Left lung (tissue), 10 donors: Measurements from ENCODE around the gene TNFAIP8L3. TPM values are rescaled to one million over a fixed set of nuclear protein-coding genes. Genes with fewer than 3 reads are reported as not detected.
A peak's percentile ranks its signal among the peaks of the same experiment; 100 is the strongest.

Experiments
- ATAC-seq: fragments of 200-7000 bp; cut with Tn5 transposase; one replicate; pipeline ENCODE4 v1.9.1; 2020; ENCODE audit warnings: moderate library complexity
- DNase-seq, 4 donors: peaks; one replicate each; pipeline ENCODE4 v3.0.0-alpha.2; 2013 to 2020
- H3K27ac ChIP-seq, 2 donors: fragments of 200-600 bp; sonication (generic) in 1 of 2; one replicate each; pipeline versions ENCODE4 v1.5.0 to v1.8.0; 2020 to 2021
- H3K27me3 ChIP-seq, 2 donors: fragments of 200-600 bp; sonication (generic) in 1 of 2; one replicate each; pipeline versions ENCODE4 v1.5.0 to v1.8.0; 2020 to 2021
- H3K36me3 ChIP-seq, 2 donors: fragments of 200-600 bp; sonication (generic) in 1 of 2; one replicate each; pipeline versions ENCODE4 v1.5.0 to v1.8.0; 2020 to 2021
- H3K4me1 ChIP-seq, 2 donors: fragments of 200-600 bp; one replicate each; pipeline ENCODE4 v1.8.0; 2021
- H3K4me3 ChIP-seq, 2 donors: fragments of 200-600 bp; sonication (generic) in 1 of 2; one replicate each; pipeline versions ENCODE4 v1.5.0 to v1.8.0; 2020 to 2021; ENCODE audit warnings: mild to moderate bottlenecking in 1 of 2
- H3K9me3 ChIP-seq, 2 donors: fragments of 200-600 bp; sonication (generic) in 1 of 2; one replicate each; pipeline versions ENCODE4 v1.5.0 to v1.8.0; 2020 to 2021
- CTCF ChIP-seq, 2 donors: fragments of 200-600 bp; sonication (generic) in 1 of 2; IDR thresholded peaks; one replicate each; pipeline versions ENCODE4 v1.5.0 to v1.8.0; 2021; ENCODE audit warnings: antibody characterized with exemption in 2 of 2
- intact Hi-C, 2 donors: fragments of 100-400 bp; cut with DNase I; formaldehyde crosslinking; loops; one replicate each; pipeline versions ENCODE4 v1.11.2 to v1.14.2; 2022
- polyA plus RNA-seq, 6 donors: library from polyadenylated mRNA; unstranded; fragments of 120-200 nt; gene quantifications; one replicate each; pipeline ENCODE4 v1.2.1, GENCODE V29; 2013; ENCODE audit not compliant: insufficient read length in 6 of 6
- total RNA-seq, 2 donors: library from RNA; stranded (reverse); fragmentation: NEBNext Ultra II Directional; extraction: Animal tissue kit (Norgen Biotek cat#: 25700); gene quantifications; one replicate each; pipeline ENCODE4 v1.2.1, GENCODE V29; 2021
- donor health status: DM: no; HTN: yes; CAD: no.
- donor health status: DM: no; HTN: no; CAD: no.

TNFAIP8L3 gene
- total and polyA plus RNA-seq, 8 donors, result 3.0 to 25.0 (median 4.4) TPM

- Histone ChIP-seq H3K4me3 (no peak overlapping the region), H3K27ac (no peak overlapping the region), H3K9me3 (no peaks in the 10 kb centered on the region), H3K36me3 (no peaks in the 10 kb centered on the region), H3K4me1 (peaks cover 0 to 9% of the 10 kb centered on the region in 2 donors), H3K27me3 (peaks cover 0 to 4% of the 10 kb centered on the region in 2 donors)
- intact Hi-C loops, result no loop called here
- no peak for TF ChIP-seq CTCF (IDR thresholded peaks at IDR 0.05)
- no peak for ATAC-seq
- DNase-seq, result no peak
These were observed 15.5 kb downstream of the TNFAIP8L3 start for GRCh38 chr15:51079226-51079625.

- Histone ChIP-seq H3K4me3 (peak overlapping the region; percentile 15 to 33), H3K36me3 (no peaks in the 10 kb centered on the region), H3K27me3 (peaks cover 0 to 4% of the 10 kb centered on the region in 2 donors), H3K27ac (peak overlapping the region in 1 of 2 donors; percentile 44), H3K9me3 (no peaks in the 10 kb centered on the region), H3K4me1 (peaks cover 0 to 9% of the 10 kb centered on the region in 2 donors)
- TF ChIP-seq CTCF (IDR thresholded peaks at IDR 0.05), result no peak
- intact Hi-C loops, result no loop called here
- ATAC-seq, result peak; percentile 94
- peak; percentile 57 to 87 (median 83) for DNase-seq
These were observed 17.2 kb downstream of the TNFAIP8L3 start for GRCh38 chr15:51077221-51078153.

- intact Hi-C loops, result no loop called here
- H3K4me3 ChIP-seq, result peak overlapping the region in 1 of 2 donors; percentile 33
- peaks cover 0 to 9% of the 10 kb centered on the region in 2 donors for H3K4me1 ChIP-seq
- no peak overlapping the region for H3K27ac ChIP-seq
- TF ChIP-seq CTCF (IDR thresholded peaks at IDR 0.05), result no peak
- no peak for DNase-seq
- peaks cover 0 to 4% of the 10 kb centered on the region in 2 donors for H3K27me3 ChIP-seq
- ATAC-seq, result no peak
- H3K36me3 ChIP-seq, result no peaks in the 10 kb centered on the region
- H3K9me3 ChIP-seq, result no peaks in the 10 kb centered on the region
These were observed 18.0 kb downstream of the TNFAIP8L3 start for GRCh38 chr15:51076524-51077220.

GRCh38 chr15:51075826-51076523 is 18.7 kb downstream of the TNFAIP8L3 start:
- no peak for DNase-seq
- no peaks in the 10 kb centered on the region for H3K36me3 ChIP-seq
- intact Hi-C loops, result no loop called here
- peaks cover 0 to 9% of the 10 kb centered on the region in 2 donors for H3K4me1 ChIP-seq
- H3K27ac ChIP-seq, result no peak overlapping the region
- ATAC-seq, result no peak
- H3K4me3 ChIP-seq, result no peak overlapping the region
- no peaks in the 10 kb centered on the region for H3K9me3 ChIP-seq
- H3K27me3 ChIP-seq, result peaks cover 0 to 4% of the 10 kb centered on the region in 2 donors
- no peak for TF ChIP-seq CTCF (IDR thresholded peaks at IDR 0.05)
